HUES6 (cell line): ENCODE measurements around the gene QRFP.

Experiments
- H3K27ac ChIP-seq: 2 replicates; pipeline ENCODE4 v1.7.0; 2013; ENCODE audit warnings: low read depth, mild to moderate bottlenecking, low read length, inconsistent platforms
- H3K27me3 ChIP-seq: 2 replicates; pipeline ENCODE4 v1.6.1; 2013; ENCODE audit warnings: low read length; ENCODE audit not compliant: control insufficient read depth, insufficient read depth
- H3K36me3 ChIP-seq: 2 replicates; pipeline ENCODE4 v1.6.1; 2013; ENCODE audit warnings: low read length; ENCODE audit not compliant: control insufficient read depth, insufficient read depth
- H3K4me1 ChIP-seq: 2 replicates; pipeline ENCODE4 v1.6.1; 2013; ENCODE audit warnings: low read length; ENCODE audit not compliant: control insufficient read depth, insufficient read depth
- H3K4me3 ChIP-seq: 2 replicates; pipeline ENCODE4 v1.5.1; 2013; ENCODE audit warnings: low read depth, low read length
- H3K9ac ChIP-seq: one replicate; pipeline ENCODE4 v1.6.1; 2013; ENCODE audit warnings: mild to moderate bottlenecking, low read length
- H3K9me3 ChIP-seq: 2 replicates; pipeline ENCODE4 v1.6.1; 2013; ENCODE audit warnings: low read depth, low read length; ENCODE audit not compliant: control insufficient read depth, insufficient read depth

QRFP gene

GRCh38 chr9:130872093-130872492 lies 24.5 kb downstream of the QRFP start:
- Histone ChIP-seq H3K4me3 (no peak overlapping the region), H3K27me3 (no peaks in the 10 kb centered on the region), H3K27ac (no peak overlapping the region), H3K9me3 (no peaks in the 10 kb centered on the region), H3K4me1 (no peaks in the 10 kb centered on the region), H3K36me3 (peaks cover 68% of the 10 kb centered on the region), H3K9ac (no peak overlapping the region)

- H3K27me3 ChIP-seq, result no peaks in the 10 kb centered on the region
- H3K9ac ChIP-seq, result no peak overlapping the region
- no peak overlapping the region for H3K4me3 ChIP-seq
- H3K27ac ChIP-seq, result no peak overlapping the region
- H3K4me1 ChIP-seq, result no peaks in the 10 kb centered on the region
- H3K9me3 ChIP-seq, result no peaks in the 10 kb centered on the region
- H3K36me3 ChIP-seq, result peaks cover 65% of the 10 kb centered on the region
Measured at GRCh38 chr9:130871395-130872062, 25.1 kb downstream of the QRFP start.

- Histone ChIP-seq H3K4me3 (no peak overlapping the region), H3K9ac (no peak overlapping the region), H3K36me3 (peaks cover 65% of the 10 kb centered on the region), H3K9me3 (no peaks in the 10 kb centered on the region), H3K27ac (no peak overlapping the region), H3K4me1 (no peaks in the 10 kb centered on the region), H3K27me3 (no peaks in the 10 kb centered on the region)
Measured at GRCh38 chr9:130870491-130871381, 25.9 kb downstream of the QRFP start.

- Histone ChIP-seq H3K4me1 (no peaks in the 10 kb centered on the region), H3K27me3 (no peaks in the 10 kb centered on the region), H3K27ac (no peak overlapping the region), H3K9ac (no peak overlapping the region), H3K4me3 (no peak overlapping the region), H3K36me3 (peaks cover 56% of the 10 kb centered on the region), H3K9me3 (no peaks in the 10 kb centered on the region)
Measured at GRCh38 chr9:130869250-130869649, 27.4 kb downstream of the QRFP start.

- H3K9me3 ChIP-seq, result no peaks in the 10 kb centered on the region
- H3K4me3 ChIP-seq, result no peak overlapping the region
- H3K27me3 ChIP-seq, result no peaks in the 10 kb centered on the region
- no peak overlapping the region for H3K9ac ChIP-seq
- no peaks in the 10 kb centered on the region for H3K4me1 ChIP-seq
- peaks cover 52% of the 10 kb centered on the region for H3K36me3 ChIP-seq
- no peak overlapping the region for H3K27ac ChIP-seq
Measured at GRCh38 chr9:130868230-130868629, 28.4 kb downstream of the QRFP start.

GRCh38 chr9:130867556-130867955 lies 29.1 kb downstream of the QRFP start:
- Histone ChIP-seq H3K9me3 (no peaks in the 10 kb centered on the region), H3K27ac (no peak overlapping the region), H3K36me3 (peaks cover 52% of the 10 kb centered on the region), H3K4me3 (no peak overlapping the region), H3K9ac (no peak overlapping the region), H3K27me3 (no peaks in the 10 kb centered on the region), H3K4me1 (no peaks in the 10 kb centered on the region)

GRCh38 chr9:130866474-130866965 lies 30.1 kb downstream of the QRFP start:
- H3K27ac ChIP-seq, result no peak overlapping the region
- no peak overlapping the region for H3K9ac ChIP-seq
- H3K4me3 ChIP-seq, result no peak overlapping the region
- H3K27me3 ChIP-seq, result no peaks in the 10 kb centered on the region
- no peaks in the 10 kb centered on the region for H3K9me3 ChIP-seq
- peaks cover 47% of the 10 kb centered on the region for H3K36me3 ChIP-seq
- no peaks in the 10 kb centered on the region for H3K4me1 ChIP-seq

- no peak overlapping the region for H3K4me3 ChIP-seq
- no peak overlapping the region for H3K27ac ChIP-seq
- H3K9me3 ChIP-seq, result no peaks in the 10 kb centered on the region
- H3K4me1 ChIP-seq, result no peaks in the 10 kb centered on the region
- no peaks in the 10 kb centered on the region for H3K27me3 ChIP-seq
- H3K9ac ChIP-seq, result no peak overlapping the region
- H3K36me3 ChIP-seq, result peaks cover 42% of the 10 kb centered on the region
Measured at GRCh38 chr9:130865921-130866320, 30.7 kb downstream of the QRFP start.

- Histone ChIP-seq H3K27me3 (no peaks in the 10 kb centered on the region), H3K27ac (no peak overlapping the region), H3K4me1 (0 out of 2 replicates have a peak, but pooled peaks cover 5% of the 10 kb centered on the region), H3K9ac (no peak overlapping the region), H3K9me3 (no peaks in the 10 kb centered on the region), H3K36me3 (peaks cover 42% of the 10 kb centered on the region), H3K4me3 (no peak overlapping the region)
Measured at GRCh38 chr9:130864541-130864940, 32.1 kb downstream of the QRFP start.

GRCh38 chr9:130862747-130863146 lies 33.9 kb downstream of the QRFP start:
- H3K27ac ChIP-seq, result no peak overlapping the region
- H3K36me3 ChIP-seq, result peaks cover 50% of the 10 kb centered on the region

GRCh38 chr9:130862217-130862616 lies 34.4 kb downstream of the QRFP start:
- no peaks in the 10 kb centered on the region for H3K27me3 ChIP-seq
- H3K27ac ChIP-seq, result no peak overlapping the region
- H3K36me3 ChIP-seq, result peaks cover 51% of the 10 kb centered on the region
- no peak overlapping the region for H3K4me3 ChIP-seq
- no peak overlapping the region for H3K9ac ChIP-seq
- peaks cover 15% of the 10 kb centered on the region; the same call in 1 of the 2 replicates for H3K4me1 ChIP-seq
- H3K9me3 ChIP-seq, result no peaks in the 10 kb centered on the region

More at GRCh38 chr9:130862747-130863146, 33.9 kb downstream of the QRFP start:
- peaks cover 15% of the 10 kb centered on the region; the same call in 1 of the 2 replicates for H3K4me1 ChIP-seq
- H3K4me3 ChIP-seq, result no peak overlapping the region
- H3K27me3 ChIP-seq, result no peaks in the 10 kb centered on the region
- H3K9me3 ChIP-seq, result no peaks in the 10 kb centered on the region
- no peak overlapping the region for H3K9ac ChIP-seq
